Stimulated activated naive CD4-positive, alpha-beta T cell (primary cell): Measurements from ENCODE around the gene RNU5B-1.

Experiments used
- DNase-seq, 6 experiments: peaks; one replicate each; lab custom pipeline; 2025; lab: John Stamatoyannopoulos, UW

RNU5B-1 gene

DNA sequence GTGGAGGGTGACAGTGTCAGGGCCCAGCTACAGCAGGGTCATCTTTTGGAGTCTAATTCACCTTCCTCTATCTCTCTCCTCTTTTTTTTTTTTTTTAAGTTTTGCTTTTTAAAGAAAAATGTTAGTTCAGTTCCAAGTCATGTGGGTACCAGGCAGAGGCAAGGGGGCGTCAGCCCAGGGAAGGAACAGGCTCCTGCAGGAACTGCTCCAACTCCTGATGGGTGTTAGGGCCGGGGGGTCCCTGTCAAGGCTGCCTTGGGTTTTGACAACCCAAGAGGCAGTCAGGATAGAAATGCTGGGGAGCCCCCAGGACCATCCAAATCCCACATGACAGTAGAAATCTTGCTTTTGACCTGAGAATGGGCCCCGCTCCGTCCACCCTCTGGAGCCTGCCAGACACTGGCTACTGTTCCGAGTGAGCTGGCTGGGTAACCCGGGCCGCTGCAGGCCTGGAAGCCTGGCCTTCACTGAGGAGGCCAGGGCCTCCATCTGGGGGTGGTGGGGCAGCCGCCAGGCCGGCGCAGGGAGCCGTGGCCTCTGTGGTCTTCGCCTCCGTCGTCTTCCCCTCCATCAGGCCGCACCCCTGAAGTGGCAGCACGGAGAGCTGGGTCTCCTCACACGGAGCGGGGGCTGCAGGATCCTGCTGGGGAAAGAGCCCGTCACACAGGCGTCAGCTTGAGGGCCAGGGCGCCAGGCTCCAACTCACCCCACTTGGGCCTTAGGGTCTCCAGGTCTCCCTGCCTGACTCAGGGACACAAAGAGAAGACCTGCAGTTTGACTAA lies 24.2 kb downstream of the RNU5B-1 start:
- no peak for DNase-seq

DNA sequence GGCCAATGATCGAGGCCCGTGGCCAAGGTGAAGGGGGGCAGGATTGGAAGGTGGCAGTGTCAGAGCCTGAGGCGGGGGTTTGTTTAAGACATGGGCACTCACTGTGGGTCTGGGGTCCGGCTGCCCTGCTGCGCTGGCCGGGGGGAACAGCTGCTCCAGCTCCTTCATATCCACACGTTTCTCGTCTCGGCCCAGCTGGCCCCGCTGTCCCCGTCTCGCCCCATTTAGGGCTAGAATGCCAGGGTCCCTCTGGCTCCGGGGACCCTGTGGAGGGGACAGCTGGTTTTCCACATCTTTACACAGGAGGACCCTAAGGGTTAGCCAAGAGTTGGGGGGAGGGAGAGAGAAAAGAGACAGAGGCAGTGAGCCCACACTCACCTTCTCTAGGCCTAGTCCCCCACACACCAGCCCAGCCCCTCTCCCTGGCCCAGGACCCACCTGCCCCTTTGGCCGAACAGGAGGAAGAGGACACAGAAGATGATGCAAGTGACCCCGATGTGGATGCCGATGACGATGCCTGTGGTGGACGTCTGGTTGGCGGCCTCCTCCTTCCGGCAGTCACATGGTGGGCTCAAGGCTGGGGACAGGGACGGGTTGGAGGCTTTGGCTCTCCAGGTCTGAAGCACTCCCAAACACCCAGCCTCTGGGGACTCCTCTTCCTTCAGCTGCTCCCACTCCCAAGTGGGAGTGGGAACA lies 25.0 kb downstream of the RNU5B-1 start:
- no peak for DNase-seq

DNA sequence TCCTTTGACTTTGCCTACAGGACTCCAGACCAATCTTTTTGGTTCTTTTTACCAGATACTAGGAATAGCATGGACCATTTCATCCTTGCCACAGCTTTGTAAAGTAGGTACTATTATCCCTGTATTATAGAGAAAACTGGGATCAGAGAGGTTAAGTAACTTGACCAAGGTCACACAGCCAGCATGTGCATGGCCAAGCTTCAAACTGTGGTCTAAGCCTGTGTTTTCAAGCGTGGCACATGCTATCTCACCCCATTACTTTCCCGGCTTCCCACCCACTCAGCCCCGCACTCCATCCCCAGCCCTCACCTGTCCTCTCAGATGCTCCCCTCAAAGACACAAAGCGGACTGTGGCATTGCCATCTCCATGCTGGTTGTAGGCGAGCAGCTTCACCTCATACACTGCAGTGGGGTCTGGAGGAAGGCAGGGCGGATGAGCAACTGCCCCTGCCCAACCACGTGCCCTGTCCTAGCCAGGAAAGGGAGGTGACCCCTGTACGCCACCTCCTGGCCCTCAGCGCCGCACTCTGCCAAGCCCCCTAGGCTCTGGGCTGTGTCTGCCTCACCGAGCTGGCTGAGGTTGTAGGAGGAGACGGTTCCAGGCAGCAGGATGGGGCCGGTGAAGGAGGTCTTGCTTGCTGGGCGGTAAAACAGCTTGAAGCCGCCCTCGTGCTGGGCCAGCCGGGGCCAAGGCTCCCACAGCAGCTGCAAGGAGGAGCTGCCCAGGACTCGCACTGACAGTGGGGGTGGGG lies 25.7 kb downstream of the RNU5B-1 start:
- no peak for DNase-seq

DNA sequence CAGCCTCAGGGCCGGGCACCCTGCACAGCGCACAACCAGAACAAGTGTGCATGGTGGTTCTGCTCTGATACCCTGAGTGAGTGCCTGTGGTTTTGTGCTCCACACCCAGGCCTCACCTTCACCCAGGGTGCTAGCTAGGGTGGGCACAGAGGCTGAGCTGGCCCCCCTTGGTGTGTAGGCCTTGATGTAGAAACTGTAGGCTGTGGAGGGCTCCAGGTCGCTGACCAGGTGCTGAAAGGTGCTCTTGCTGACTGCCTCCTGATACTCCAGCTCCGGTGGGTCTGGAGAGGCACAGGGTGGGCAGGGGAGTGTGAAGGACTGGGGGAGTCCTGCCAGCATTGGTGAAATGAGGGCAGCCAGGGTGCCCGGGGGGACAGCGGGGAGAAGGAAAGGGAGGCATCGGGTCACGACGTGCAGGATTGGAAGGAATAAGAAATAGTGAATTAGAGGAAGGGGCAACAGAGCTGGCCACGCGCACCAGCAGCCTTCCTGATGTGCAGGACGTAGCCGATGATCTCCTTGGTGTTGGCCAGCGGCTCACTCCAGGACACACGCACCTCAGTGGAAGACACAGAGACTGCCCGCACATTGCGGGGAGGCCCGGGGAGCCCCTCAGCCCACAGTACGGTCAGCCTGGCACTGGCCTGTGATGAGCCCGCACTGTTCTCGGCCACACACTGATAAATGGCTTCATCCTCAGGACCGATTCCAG lies 26.6 kb downstream of the RNU5B-1 start:
- DNase-seq, result no peak

DNA sequence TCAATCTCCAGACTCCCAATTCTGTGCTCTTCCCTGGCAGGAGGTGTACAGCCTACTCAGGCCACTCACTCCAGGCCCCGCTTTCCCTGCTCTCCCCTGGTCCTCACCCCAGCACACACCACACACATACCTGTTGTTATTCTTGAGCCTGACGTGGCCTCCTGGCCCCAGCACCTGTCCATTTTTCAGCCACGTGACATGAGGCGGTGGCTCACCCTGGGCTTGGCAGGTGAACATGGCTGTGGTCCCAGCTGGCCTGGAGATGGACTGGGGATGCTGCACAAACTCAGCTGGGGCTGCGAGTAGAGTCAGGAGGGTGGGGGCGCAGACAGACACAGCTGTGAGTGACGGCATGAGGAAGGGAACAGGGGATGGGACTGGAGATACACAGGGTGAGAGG lies 27.3 kb downstream of the RNU5B-1 start:
- DNase-seq, result no peak

DNA sequence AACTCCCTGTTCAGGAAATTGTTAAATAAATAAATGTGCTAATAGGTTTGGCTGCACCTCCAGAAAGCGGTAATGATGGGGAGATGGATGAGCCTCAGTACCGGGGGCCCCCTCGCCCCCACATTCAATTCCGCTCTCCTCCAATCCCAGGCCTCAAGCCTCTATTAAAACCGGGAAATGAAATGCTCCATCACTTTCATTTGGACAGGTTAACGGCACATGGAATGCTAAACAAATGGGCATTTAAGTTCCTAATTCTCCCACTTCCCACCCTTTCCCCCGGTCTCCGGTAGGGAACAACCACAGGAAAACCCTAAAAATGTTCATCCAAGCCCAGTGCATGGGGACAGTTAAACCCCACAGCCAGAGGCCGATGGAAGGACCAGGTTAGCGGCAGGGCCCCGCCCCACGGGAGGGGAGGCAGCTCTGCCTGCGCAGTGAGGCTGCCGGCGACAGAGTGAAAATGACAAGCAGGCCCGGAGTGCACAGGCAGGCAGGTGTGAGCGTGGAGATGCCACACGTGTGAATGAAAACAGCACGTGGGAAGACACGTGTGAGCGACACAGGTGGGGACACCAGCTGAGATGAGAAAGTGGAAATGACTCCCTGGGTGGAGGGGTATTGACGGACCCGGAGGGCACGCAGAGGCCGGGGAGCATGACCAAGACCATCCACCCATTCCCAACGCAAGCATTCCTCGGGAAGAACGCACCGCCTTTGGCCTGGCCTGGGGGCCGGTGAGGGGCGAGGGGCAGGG lies 28.1 kb downstream of the RNU5B-1 start:
- DNase-seq, result no peak

DNA sequence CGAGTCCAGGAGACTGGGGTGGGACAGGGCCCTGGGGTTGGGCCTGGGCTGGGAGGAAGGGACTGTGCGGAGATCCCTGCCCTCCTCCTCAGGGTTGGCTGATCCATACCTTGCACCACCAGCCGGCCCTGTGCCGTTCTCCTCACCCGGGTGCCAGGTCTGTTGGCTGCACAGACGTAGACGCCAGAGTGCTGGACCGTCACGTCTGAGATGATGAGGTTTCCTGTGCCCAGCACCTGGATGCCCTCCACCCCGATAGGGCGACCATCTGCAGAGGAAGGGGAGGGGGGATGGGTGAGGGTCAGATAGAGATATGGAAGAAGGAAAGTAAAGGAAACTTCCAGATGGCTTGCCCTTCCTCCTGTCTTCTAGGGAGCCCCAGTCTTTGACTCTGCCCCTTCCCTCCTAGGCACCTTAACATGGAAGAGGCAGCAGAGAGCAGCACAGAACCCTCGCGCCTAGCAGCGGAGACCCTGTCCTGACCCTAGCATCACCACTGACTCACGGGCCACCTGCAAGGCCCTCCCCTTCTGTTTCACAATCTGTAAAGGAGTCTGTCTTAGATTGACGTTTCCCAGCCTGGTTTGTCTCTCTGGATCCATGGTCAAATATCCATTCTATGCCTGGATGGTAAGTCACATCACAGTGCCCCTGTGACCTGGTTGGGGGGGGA lies 28.8 kb downstream of the RNU5B-1 start:
- no peak for DNase-seq

DNA sequence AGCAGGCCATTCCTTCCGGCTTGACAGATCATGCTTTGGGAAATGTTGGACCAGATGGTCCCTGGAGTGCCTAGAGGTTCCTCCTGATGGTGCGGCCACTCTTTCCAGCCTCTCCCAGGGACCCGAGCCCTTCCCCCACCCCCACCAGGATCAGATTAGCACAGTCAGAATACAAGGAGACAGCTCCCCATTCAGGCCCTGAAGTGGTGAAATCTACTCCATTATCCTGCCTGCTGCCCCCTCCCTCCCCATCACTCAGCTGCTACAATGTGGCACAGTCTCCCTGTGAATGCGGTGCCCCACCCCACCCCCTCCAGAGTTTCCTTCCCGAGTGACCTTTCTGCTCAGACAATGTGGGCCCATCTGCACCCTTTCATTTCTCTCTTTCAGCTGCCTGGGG lies 29.4 kb downstream of the RNU5B-1 start:
- DNase-seq, result no peak

DNA sequence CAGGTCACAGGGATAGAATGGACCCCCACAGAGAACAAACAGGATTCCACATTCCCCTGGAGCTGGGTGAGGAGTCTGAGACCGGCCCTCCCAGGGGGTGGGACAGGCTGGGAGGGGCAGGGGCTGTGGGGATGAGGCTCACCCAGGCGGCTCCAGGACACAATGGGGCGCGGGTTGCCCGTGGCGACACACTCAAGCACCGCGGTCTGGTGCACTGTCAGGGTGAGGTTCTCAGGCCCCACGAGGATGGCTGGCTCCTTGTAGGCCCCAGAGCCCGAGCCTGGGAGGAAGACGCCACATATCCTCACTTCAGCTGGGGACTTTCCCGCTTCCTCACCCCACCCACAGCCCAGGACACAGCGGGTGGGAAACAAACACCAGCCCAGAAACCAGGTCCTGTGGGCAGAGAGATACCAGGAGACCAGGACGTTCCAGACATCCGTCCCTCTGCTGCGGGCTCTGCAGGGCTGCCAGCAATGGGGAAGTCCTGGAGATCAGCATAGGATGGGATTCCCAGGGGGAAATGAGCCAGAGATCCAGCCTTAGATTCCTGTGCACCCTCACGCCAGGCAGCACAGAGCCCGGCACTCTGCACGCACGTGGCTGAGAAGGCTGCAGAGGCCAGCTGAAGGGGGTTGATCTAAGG lies 30.2 kb downstream of the RNU5B-1 start:
- DNase-seq, result no peak

DNA sequence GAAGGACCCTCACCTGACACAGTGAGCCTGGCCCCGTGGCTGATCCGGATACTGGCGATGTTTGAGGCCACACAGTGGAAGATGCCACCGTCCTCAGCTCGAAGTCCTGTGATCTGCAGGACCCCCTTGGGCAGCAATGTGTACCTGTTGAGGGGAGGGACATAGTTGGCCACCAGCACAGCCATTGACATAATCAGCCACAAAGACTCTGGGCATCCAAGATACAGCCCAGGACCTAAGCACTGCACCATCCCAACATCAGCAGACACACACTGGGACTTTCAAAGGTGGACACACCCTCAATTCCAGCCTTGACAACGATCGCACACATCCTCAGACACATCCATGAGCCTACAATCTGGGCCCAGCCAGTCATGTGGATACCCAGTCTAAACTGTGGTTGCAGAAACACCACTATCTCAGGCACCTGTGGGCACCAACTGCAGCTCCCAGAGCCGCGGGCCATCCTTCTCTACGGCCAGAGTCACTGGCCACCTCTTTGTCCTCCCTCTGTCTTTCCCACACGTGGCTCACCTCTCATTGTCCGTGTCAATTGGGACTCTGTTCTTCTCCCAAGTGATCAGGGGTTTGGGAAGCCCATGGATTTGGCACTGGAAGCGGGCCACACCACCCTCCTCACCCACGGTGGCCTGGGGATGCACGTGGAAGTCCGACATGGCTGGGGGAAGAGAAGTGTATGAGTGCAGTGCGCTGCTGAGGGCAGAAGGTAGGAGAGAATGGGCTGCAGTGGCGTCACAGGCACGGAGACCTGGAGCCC lies 31.0 kb downstream of the RNU5B-1 start:
- DNase-seq, result no peak

DNA sequence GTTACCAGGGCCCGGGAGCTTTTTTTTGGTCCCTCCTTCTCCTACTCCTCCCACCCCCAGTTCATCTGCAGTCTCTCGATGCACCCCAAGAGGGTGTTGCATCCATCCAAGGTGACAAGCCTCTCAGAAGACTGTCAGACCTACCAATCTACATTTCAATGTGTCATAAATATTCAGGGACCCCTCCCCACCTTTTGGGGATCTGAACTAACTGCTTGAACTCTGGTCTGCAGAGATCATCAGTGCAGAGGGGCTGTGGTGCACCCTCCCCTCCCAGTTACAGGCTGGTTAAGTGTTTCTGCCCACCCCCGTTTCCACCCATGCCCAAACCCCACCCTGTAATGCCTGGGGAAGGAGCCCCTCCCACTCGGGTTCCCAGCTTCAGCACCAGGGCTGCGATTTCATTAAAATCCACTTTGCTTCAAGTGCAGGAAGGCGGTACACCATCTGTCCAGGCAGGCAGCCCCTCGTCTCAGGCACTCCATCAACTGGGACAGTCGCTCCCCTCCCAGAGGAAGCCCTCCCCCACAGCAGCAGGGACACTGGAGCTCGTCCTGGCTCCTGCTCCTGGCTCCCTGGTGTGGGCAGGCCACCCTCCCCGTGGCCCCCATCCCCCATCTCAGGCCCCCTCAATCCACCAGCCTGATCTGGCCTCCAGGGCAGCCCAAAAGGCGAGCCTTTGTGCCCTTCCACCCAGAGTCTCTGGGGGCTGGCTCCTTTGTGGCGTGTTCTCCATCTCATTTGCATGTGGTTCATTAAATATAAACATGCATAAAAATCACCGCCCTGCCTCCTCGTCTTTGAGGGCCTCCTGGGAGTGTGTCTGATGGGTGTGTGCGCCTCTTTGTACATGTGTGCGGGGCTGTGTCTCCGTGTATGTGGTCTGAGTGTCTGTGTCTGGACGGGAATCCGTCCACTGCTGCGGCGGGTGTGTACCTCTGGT lies 32.3 kb downstream of the RNU5B-1 start:
- no peak for DNase-seq

DNA sequence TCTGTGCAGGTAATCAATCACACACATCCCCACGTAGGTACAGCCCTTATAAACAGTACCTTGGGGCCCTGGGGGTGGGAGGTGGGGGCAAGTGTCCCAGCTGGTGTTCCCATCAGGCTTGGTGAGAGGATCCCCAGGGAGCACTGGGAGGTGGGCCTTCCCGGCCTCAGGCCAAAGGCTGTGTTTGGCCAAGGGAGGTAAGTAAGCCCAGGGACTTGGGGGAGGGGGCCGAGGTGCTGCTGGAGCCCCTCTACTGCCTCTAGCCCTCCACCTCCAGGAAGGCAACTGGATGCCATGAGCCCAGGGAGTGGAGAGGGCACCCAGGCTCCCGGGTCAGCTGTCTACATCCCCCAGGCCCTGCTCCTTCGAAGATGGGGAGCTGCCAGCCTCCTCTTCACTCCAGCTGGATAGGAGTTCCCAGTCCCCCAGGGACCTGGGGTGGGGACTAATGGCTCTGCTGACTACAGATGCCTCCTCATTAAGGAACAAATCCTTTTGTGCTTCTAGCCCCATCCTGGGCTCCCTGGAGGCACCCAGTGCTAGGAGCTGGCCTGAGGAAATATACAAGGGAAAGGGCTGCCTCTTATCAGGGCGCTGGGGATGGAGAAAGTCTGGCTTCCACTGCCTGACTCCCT lies 33.1 kb downstream of the RNU5B-1 start:
- DNase-seq, result no peak

DNA sequence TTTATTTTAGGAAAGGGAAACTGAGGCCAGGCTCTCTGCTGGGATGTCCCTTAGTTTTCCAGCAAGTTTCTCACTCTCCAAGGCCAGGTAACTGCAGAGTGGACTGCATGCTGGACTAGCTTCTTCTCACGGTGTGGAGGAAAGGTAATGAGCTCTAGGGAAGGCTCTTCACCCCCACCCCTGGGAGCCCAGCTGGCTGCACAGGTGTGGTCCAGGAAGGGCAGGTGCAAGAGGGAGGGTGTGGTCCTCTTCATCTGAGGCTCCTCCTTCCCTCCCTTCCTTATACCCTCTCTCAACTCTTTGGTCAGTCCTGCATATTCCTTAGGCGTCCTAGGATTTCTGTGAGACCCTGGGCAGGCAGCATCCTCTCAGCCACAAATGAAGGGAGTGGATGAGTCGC lies 33.9 kb downstream of the RNU5B-1 start:
- no peak for DNase-seq

DNA sequence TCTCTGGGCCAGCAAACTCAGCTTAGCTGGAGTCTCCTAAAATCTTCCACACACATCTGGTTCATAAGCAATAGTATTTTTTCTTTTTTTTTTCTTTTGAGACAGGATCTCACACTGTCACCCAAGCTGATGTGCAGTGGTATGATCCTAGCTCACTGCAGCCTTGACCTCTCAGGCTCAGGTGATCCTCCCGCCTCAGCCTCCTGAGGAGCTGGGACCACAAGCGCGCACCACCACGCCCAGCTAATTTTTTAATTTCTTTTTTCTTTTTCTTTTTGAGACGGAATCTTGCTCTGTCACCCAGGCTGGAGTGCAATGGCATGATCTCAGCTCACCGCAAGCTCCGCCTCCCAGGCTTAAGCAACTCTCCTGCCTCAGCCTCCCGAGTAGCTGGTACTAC lies 34.3 kb downstream of the RNU5B-1 start:
- DNase-seq, result no peak

DNA sequence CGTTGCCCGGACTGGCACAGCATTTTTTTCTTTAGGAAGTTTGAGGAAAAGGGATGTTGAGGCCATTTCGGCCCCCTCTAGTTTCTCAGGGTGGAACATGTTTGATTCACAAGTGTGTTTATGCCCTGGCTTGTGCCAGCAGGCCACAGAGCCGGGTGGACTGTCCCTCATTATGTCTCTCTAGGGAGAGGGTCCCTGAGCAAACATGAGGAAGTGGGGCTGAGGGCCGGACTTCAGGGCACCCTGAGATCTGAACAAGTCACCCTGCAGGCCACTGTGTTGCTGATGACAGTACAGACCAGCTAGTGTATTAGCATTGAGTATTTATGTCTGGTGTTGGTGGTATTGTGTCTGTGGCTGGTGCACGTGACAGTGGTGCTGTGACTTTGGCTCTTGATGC lies 34.9 kb downstream of the RNU5B-1 start:
- DNase-seq, result no peak

DNA sequence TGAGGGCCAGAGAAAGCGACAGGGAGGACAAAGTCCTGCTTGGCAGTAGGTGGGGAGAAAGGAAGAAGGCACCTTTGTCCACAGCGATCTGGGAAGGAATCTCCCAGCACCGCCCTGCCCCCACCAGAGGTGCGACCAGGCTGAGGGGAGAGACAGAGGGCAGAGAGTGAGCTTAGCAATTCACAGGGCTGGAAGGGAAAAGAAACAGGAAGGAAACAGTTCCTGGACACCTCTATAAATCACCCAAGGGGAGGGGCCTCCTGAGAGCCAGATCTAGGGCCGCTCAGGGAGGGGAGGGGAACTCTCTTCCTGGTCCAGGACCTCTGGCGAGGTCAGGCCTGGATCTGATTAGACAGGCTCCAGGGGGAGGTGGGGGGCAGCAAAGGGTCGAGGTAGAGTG lies 35.4 kb downstream of the RNU5B-1 start:
- no peak for DNase-seq

DNA sequence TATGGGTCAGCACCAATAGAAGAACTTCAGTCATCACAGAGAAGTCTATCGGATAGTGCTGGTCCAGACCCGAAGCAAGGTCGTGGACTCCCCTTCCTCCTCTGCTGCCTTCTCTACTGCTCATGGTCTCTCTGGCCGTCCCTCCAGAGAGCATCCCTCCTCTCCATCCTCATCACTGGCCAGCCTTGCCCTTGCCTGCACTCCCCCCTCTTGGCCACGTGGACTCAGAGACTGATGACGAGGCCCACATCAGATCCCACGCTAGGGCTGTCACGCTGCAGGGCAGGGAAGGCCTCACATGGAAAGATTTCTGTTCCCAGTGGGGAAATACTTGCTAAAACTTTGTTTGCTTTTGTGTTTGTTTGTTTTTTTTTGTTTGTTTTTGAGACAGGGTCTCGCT lies 38.0 kb downstream of the RNU5B-1 start:
- DNase-seq, result no peak

DNA sequence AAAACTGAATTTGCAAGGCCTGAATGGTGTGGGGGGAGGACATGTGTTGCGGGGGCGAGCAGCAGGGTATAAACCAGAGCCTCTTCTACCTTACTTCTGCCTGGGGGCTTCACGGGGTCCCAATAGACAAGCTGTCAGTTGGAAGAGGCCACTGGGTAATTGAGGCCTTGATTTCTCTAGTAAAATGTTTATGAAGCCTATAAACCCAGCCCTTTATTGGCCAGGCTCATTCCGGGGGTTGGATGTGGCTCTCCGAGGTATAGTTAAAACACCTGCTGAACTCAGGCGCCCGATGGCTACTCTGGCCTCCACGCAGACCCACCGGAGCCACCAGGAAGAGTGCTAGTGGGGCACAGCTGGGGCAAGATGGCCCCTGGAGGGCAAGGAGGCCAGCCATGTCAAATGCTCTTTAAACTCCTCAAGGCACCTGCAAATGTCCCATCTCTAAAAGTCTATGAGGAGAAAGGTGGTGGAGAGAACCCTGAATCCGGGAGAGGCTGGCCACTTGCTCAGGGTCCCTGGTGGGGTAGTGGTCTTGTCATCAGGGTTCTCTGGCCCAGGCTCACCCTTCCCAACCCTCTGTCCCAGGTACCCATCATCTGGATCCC lies 39.0 kb downstream of the RNU5B-1 start:
- DNase-seq, result no peak
